IMR-90 (cell line): ENCODE data around the gene SDHB. TPM values are rescaled to one million over a fixed set of nuclear protein-coding genes. Genes with fewer than 3 reads are reported as not detected.

Experiments used
- ATAC-seq: fragments of 200-7000 bp; cut with Tn5 transposase; 2 replicates; pipeline ENCODE4 v1.9.1; 2020; ENCODE audit warnings: low read depth, mild to moderate bottlenecking, moderate library complexity
- BruUV-seq: library from RNA; stranded (reverse); fragments of 400-500 nt; replicated peaks from 2 replicates; lab custom pipeline; 2021; lab: Mats Ljungman, UMichigan
- CTCF ChIA-PET: fragments of 300-600 bp; formaldehyde crosslinking; extraction: SDS; loops from one replicate; lab custom pipeline; 2021; ENCODE audit warnings: antibody characterized with exemption; lab: Yijun Ruan, JAX
- POLR2A ChIA-PET: fragments of 300-600 bp; sonication (Branson Sonifier 250); formaldehyde crosslinking; loops from one replicate; lab custom pipeline; 2022; ENCODE audit warnings: antibody characterized with exemption; ENCODE audit not compliant: unreplicated experiment; lab: Charles Lee
- DNase-seq: peaks from one replicate; pipeline ENCODE4 v3.0.0; 2013
- H2AFZ ChIP-seq: replicated peaks from 2 replicates; pipeline ENCODE3; 2013; ENCODE audit warnings: low read length, mild to moderate bottlenecking; ENCODE audit not compliant: poor library complexity
- H2AK5ac ChIP-seq: 2 replicates; pipeline ENCODE4 v1.6.1; 2013; ENCODE audit warnings: low read depth, low read length, inconsistent platforms
- H2AK9ac ChIP-seq: replicated peaks from 2 replicates; pipeline ENCODE3; 2013; ENCODE audit warnings: mild to moderate bottlenecking, low read depth, low read length, moderate library complexity; ENCODE audit not compliant: poor library complexity
- H2BK120ac ChIP-seq: 2 replicates; pipeline ENCODE4 v1.6.1; 2013; ENCODE audit warnings: low read depth, low read length, inconsistent platforms
- H2BK15ac ChIP-seq: 3 replicates; pipeline ENCODE4 v1.6.1; 2013; ENCODE audit warnings: low read depth, low read length, inconsistent platforms
- H2BK20ac ChIP-seq: 2 replicates; pipeline ENCODE4 v1.6.1; 2013; ENCODE audit warnings: low read depth, mild to moderate bottlenecking, inconsistent platforms, low read length, moderate library complexity
- H2BK5ac ChIP-seq: 2 replicates; pipeline ENCODE4 v1.6.1; 2013; ENCODE audit warnings: mild to moderate bottlenecking, low read depth, low read length, inconsistent platforms; ENCODE audit not compliant: poor library complexity, severe bottlenecking
- H3K14ac ChIP-seq: replicated peaks from 2 replicates; pipeline ENCODE4 v1.6.1; 2013; ENCODE audit warnings: low read depth, low read length, inconsistent platforms
- H3K18ac ChIP-seq: 2 replicates; pipeline ENCODE4 v1.6.1; 2013; ENCODE audit warnings: low read depth, low read length, control low read depth
- H3K23ac ChIP-seq: 2 replicates; pipeline ENCODE4 v1.6.1; 2013; ENCODE audit warnings: low read depth, low read length, inconsistent platforms
- H3K27ac ChIP-seq: 2 replicates; pipeline ENCODE4 v1.5.1; 2013; ENCODE audit warnings: mild to moderate bottlenecking, control low read depth, low read length; ENCODE audit not compliant: insufficient read depth
- H3K27me3 ChIP-seq: 2 replicates; pipeline ENCODE4 v1.6.1; 2013; ENCODE audit warnings: low read length; ENCODE audit not compliant: control insufficient read depth, insufficient read depth
- H3K36me3 ChIP-seq: 2 replicates; pipeline ENCODE4 v1.6.1; 2013; ENCODE audit warnings: low read length, mixed read lengths; ENCODE audit not compliant: control insufficient read depth, insufficient read depth
- H3K4ac ChIP-seq: 2 replicates; pipeline ENCODE4 v1.6.1; 2013; ENCODE audit warnings: low read depth, low read length, inconsistent platforms
- H3K4me1 ChIP-seq: 2 replicates; pipeline ENCODE4 v1.6.1; 2013; ENCODE audit warnings: low read length, mixed read lengths; ENCODE audit not compliant: control insufficient read depth, insufficient read depth
- H3K4me2 ChIP-seq: 2 replicates; pipeline ENCODE4 v1.6.1; 2013; ENCODE audit warnings: low read depth, mild to moderate bottlenecking, control low read depth, low read length, moderate library complexity
- H3K4me3 ChIP-seq: 2 replicates; pipeline ENCODE4 v1.5.1; 2013; ENCODE audit warnings: low read depth, mild to moderate bottlenecking, control low read depth, low read length, moderate library complexity; ENCODE audit not compliant: insufficient read depth
- H3K56ac ChIP-seq: 2 replicates; pipeline ENCODE4 v1.6.1; 2013; ENCODE audit warnings: low read length, inconsistent platforms; ENCODE audit not compliant: insufficient read depth; ENCODE audit errors: extremely low read depth
- H3K79me1 ChIP-seq, 2 experiments: 2 replicates each; pipeline ENCODE4 v1.6.1; 2013; ENCODE audit warnings: low read length in 2 of 2, inconsistent platforms in 1 of 2, low read depth in 1 of 2
- H3K9ac ChIP-seq: 2 replicates; pipeline ENCODE4 v1.6.1; 2013; ENCODE audit warnings: low read depth, low read length, control low read depth
- H3K9me1 ChIP-seq: 2 replicates; pipeline ENCODE4 v1.6.1; 2013; ENCODE audit warnings: low read length, inconsistent platforms; ENCODE audit not compliant: insufficient read depth
- H3K9me3 ChIP-seq: 2 replicates; pipeline ENCODE4 v1.6.1; 2013; ENCODE audit warnings: low read length; ENCODE audit not compliant: control insufficient read depth, insufficient read depth
- H4K20me1 ChIP-seq: 2 replicates; pipeline ENCODE4 v1.6.1; 2013; ENCODE audit warnings: low read length, inconsistent platforms; ENCODE audit not compliant: insufficient read depth
- H4K5ac ChIP-seq: 2 replicates; pipeline ENCODE4 v1.6.1; 2013; ENCODE audit warnings: mild to moderate bottlenecking, low read depth, low read length, control low read depth
- H4K8ac ChIP-seq, 2 experiments: 2 replicates each; pipeline ENCODE4 v1.6.1; 2013; ENCODE audit warnings: low read depth in 2 of 2, low read length in 2 of 2, control low read depth in 1 of 2, inconsistent platforms in 1 of 2
- H4K91ac ChIP-seq: 2 replicates; pipeline ENCODE4 v1.6.1; 2013; ENCODE audit warnings: low read depth, low read length, inconsistent platforms; ENCODE audit not compliant: insufficient read depth
- CEBPB ChIP-seq: IDR thresholded peaks from 2 replicates; pipeline ENCODE4 v1.6.1; 2012; ENCODE audit warnings: low read depth, low read length, improper control_type of control experiment
- CHD1 ChIP-seq: IDR thresholded peaks from 2 replicates; pipeline ENCODE4 v1.6.1; 2012; ENCODE audit warnings: low read depth, low read length, improper control_type of control experiment
- FOS ChIP-seq: fragments of 150-350 bp; IDR thresholded peaks from 2 replicates; pipeline ENCODE4 v1.6.1; 2016; ENCODE audit warnings: low read depth, low read length
- MAZ ChIP-seq: IDR thresholded peaks from 2 replicates; pipeline ENCODE4 v1.6.1; 2012; ENCODE audit warnings: low read depth, mild to moderate bottlenecking, low read length, improper control_type of control experiment, moderate library complexity, borderline replicate concordance
- MXI1 ChIP-seq: IDR thresholded peaks from 2 replicates; pipeline ENCODE4 v1.6.1; 2012; ENCODE audit warnings: low read depth, mild to moderate bottlenecking, low read length, moderate library complexity, borderline replicate concordance
- NFE2L2 ChIP-seq: fragments of 150-350 bp; IDR thresholded peaks from 2 replicates; pipeline ENCODE4 v1.6.1; 2016; ENCODE audit warnings: low read depth, mild to moderate bottlenecking, low read length
- POLR2A ChIP-seq: IDR thresholded peaks from 2 replicates; pipeline ENCODE4 v1.6.1; 2012; ENCODE audit warnings: mild to moderate bottlenecking, low read depth, low read length
- RCOR1 ChIP-seq: IDR thresholded peaks from 2 replicates; pipeline ENCODE4 v1.6.1; 2012; ENCODE audit warnings: mild to moderate bottlenecking, low read length, improper control_type of control experiment; ENCODE audit not compliant: insufficient replicate concordance
- RFX5 ChIP-seq: IDR thresholded peaks from 2 replicates; pipeline ENCODE4 v1.8.0; 2012; ENCODE audit warnings: low read depth, mild to moderate bottlenecking, low read length, moderate library complexity
- SMC3 ChIP-seq: fragments of 150-350 bp; IDR thresholded peaks from 2 replicates; pipeline ENCODE4 v1.6.1; 2016; ENCODE audit warnings: low read depth, mild to moderate bottlenecking, antibody characterized with exemption, low read length, moderate library complexity
- whole genome bisulfite sequencing, 2 experiments: methylation state at CpG; one replicate each; pipeline versions ENCODE4 v1.1.5 to v1.1.7; 2013; ENCODE audit warnings: missing lambda C conversion rate in 2 of 2; ENCODE audit not compliant: insufficient read length in 1 of 2; ENCODE audit errors: extremely low coverage in 2 of 2; 5-methylcytosine and 5-hydroxymethylcytosine counted together
- dilution Hi-C: fragments of 300-500 bp; cut with HindIII; formaldehyde crosslinking; loops from one replicate; pipeline ENCODE4 v1.14.3; 2018; ENCODE audit warnings: low sequenced_read_pairs; ENCODE audit not compliant: unreplicated experiment
- in situ Hi-C: fragments of 300-500 bp; cut with MboI; formaldehyde crosslinking; loops from 3 replicates; pipeline ENCODE4 v1.14.3; 2019; ENCODE audit warnings: low sequenced_read_pairs, inconsistent platforms, mixed read lengths
- intact Hi-C: fragments of 100-400 bp; cut with micrococcal nuclease; formaldehyde crosslinking; loops from 2 replicates; pipeline ENCODE4 v1.10.0; 2022
- polyA plus RNA-seq, 3 experiments: library from polyadenylated mRNA; depleted of rRNA; stranded (reverse); fragments of >200 nt; gene quantifications; 2 replicates each; pipeline ENCODE4 v1.2.3, GENCODE V29; 2012; ENCODE audit warnings: low replicate concordance in 1 of 3
- total RNA-seq: library from RNA; depleted of rRNA; stranded (reverse); fragments of >200 nt; gene quantifications from 2 replicates; pipeline ENCODE4 v1.2.3, GENCODE V29; 2012
- TF ChIP-seq, protein P1 (sequence below): conservative IDR thresholded peaks from 2 replicates; pipeline ENCODE4 v1.5.1; 2012; ENCODE audit warnings: mild to moderate bottlenecking, low read depth, low read length, improper control_type of control experiment
- TF ChIP-seq, protein P2 (sequence below): fragments of 150-350 bp; IDR thresholded peaks from 2 replicates; pipeline ENCODE4 v1.6.1; 2017; ENCODE audit warnings: mild to moderate bottlenecking, antibody characterized with exemption, low read length, low read depth
- TF ChIP-seq, protein P3 (sequence below): fragments of 150-350 bp; IDR thresholded peaks from 2 replicates; pipeline ENCODE4 v1.6.1; 2016; ENCODE audit warnings: low read depth, mild to moderate bottlenecking, low read length, moderate library complexity, borderline replicate concordance

SDHB gene
- total and polyA plus RNA-seq, 2 of the 4 experiments (the other 2 are of a cell fraction): 122 to 206 TPM

DNA sequence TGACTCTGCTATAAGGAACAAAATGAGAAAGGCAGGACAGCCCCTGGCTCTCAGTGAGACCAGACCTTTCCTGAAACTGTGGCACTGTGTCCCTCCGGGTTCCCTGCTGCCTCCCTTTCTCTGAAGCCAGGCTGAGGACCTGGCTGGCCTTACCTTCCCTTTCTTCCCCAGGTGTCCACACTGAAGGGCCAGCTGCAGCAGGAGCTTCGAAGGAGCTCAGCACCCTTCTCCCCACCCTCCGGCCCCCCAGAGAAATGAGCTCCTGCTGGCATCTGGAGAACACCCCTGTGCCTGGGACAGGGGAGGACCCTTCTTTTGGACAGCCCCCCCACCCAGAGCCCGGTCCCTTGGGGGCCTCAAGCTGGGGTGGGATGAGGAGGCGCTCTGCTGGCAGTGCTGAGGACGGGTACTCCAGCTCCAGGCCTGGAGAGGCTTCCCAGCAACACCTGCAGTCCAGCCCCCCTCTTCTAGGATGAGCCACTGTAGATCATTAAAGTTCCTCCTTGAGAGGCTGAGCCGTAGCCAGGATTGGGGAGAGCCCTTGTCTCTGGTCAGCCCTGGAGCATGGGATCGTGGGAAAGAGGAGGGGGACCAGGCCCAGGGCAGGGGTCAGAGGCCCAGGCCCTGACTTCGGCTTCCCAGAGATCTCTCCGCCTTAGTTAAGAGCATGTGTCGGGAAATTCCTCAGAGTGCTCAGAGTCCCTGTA lies 81.5 kb downstream of the SDHB start:
- Histone ChIP-seq H3K56ac (no peak overlapping the region), H3K23ac (no peak overlapping the region), H3K79me1 (no peaks in the 10 kb centered on the region; a peak in 1 of 4 replicates), H4K91ac (no peak overlapping the region), H3K9ac (no peak overlapping the region), H3K27ac (no peak overlapping the region), H3K14ac (no peak overlapping the region), H4K8ac (no peak overlapping the region), H3K4ac (no peak overlapping the region), H3K18ac (no peak overlapping the region), H3K4me2 (no peak overlapping the region), H4K5ac (no peak overlapping the region), H2AFZ (no peak overlapping the region), H3K27me3 (no peaks in the 10 kb centered on the region), H4K20me1 (no peaks in the 10 kb centered on the region; the same call in 1 of the 2 replicates), H2AK9ac (no peak overlapping the region), H2BK20ac (no peak overlapping the region), H3K9me3 (no peaks in the 10 kb centered on the region), H2BK15ac (no peak overlapping the region), H3K36me3 (peaks cover 5% of the 10 kb centered on the region; the same call in 1 of the 2 replicates), H2AK5ac (no peak overlapping the region), H2BK120ac (no peak overlapping the region), H3K9me1 (no peaks in the 10 kb centered on the region), H2BK5ac (no peak overlapping the region), H3K4me1 (peaks cover 4% of the 10 kb centered on the region), H3K4me3 (no peak overlapping the region)
- in situ Hi-C loops: no loop called here
- no TSS peak for BruUV-seq
- intact Hi-C loops: no loop called here
- WGBS, 2 experiments: 93% methylated on average over 3 of the region's 11 CpGs; no CpG with 5 or more reads in 1 of the 2 experiments
- ChIA-PET CTCF (no interaction called here), POLR2A (no interaction called here)
- dilution Hi-C loops: no loop called here
- TF ChIP-seq CHD1 (no peak), RCOR1 (no peak), MAZ (no peak), MXI1 (no peak), FOS (no peak), RFX5 (no peak), POLR2A (no peak), CEBPB (no peak), SMC3 (no peak), NFE2L2 (no peak)
- TF ChIP-seq, protein P1, sequence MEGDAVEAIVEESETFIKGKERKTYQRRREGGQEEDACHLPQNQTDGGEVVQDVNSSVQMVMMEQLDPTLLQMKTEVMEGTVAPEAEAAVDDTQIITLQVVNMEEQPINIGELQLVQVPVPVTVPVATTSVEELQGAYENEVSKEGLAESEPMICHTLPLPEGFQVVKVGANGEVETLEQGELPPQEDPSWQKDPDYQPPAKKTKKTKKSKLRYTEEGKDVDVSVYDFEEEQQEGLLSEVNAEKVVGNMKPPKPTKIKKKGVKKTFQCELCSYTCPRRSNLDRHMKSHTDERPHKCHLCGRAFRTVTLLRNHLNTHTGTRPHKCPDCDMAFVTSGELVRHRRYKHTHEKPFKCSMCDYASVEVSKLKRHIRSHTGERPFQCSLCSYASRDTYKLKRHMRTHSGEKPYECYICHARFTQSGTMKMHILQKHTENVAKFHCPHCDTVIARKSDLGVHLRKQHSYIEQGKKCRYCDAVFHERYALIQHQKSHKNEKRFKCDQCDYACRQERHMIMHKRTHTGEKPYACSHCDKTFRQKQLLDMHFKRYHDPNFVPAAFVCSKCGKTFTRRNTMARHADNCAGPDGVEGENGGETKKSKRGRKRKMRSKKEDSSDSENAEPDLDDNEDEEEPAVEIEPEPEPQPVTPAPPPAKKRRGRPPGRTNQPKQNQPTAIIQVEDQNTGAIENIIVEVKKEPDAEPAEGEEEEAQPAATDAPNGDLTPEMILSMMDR: no peak
- TF ChIP-seq, protein P2, sequence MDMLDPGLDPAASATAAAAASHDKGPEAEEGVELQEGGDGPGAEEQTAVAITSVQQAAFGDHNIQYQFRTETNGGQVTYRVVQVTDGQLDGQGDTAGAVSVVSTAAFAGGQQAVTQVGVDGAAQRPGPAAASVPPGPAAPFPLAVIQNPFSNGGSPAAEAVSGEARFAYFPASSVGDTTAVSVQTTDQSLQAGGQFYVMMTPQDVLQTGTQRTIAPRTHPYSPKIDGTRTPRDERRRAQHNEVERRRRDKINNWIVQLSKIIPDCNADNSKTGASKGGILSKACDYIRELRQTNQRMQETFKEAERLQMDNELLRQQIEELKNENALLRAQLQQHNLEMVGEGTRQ: no peak
- TF ChIP-seq, protein P3, sequence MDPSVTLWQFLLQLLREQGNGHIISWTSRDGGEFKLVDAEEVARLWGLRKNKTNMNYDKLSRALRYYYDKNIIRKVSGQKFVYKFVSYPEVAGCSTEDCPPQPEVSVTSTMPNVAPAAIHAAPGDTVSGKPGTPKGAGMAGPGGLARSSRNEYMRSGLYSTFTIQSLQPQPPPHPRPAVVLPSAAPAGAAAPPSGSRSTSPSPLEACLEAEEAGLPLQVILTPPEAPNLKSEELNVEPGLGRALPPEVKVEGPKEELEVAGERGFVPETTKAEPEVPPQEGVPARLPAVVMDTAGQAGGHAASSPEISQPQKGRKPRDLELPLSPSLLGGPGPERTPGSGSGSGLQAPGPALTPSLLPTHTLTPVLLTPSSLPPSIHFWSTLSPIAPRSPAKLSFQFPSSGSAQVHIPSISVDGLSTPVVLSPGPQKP: no peak
- ATAC-seq (no peak), DNase-seq (no peak)
